ENCODE data around the gene LYPD6B. TPM values are rescaled to one million over a fixed set of nuclear protein-coding genes. Genes with fewer than 3 reads are reported as not detected.

Gene LYPD6B
- total RNA-seq, 1 donor from 2014 or later = 1.2 TPM

DNA sequence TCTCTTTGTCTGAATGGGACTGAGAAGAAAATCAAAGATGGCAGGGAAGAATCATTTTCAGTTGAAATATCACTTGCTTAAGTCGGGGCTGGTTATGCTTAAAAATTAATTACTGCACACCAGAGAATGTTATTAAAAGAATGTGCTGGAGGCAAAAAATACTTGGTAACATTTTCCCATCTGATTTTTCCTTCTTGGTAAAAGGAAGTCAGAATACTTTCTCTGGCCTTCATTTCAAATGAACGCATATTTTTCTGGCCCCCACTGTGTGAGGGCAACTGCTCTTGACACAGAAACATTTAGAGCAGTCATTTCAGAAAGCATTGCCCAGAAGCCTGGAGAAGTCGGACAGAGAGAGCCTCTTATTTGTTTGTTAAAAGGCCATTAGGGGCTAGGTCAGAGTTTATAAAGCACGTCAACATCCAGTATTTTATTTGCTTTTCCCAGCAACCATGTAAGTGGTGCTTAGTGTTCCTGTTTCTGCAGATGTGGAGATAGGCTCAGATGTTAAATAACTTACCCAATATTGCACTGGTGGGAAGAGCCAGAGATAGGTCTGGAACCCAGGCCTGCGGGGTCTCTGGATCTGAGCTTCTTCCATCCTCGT lies 32.9 kb upstream of the LYPD6B start:
- Mint-ChIP-seq H3K36me3 (ENCODE audit: low read depth) (peaks cover 6% of the 10 kb centered on the region), H3K4me3 (ENCODE audit: unreplicated experiment) (no peak overlapping the region), H3K9me3 (ENCODE audit: low read depth) (no peaks in the 10 kb centered on the region), H3K4me1 (ENCODE audit: low read depth) (peaks cover 23% of the 10 kb centered on the region), H3K27me3 (ENCODE audit: low read depth) (no peaks in the 10 kb centered on the region), H3K27ac (ENCODE audit: unreplicated experiment) (peak overlapping the region; percentile 53)
- DNase-seq (ENCODE audit: low spot score) = no peak
- TF ChIP-seq, protein P1, sequence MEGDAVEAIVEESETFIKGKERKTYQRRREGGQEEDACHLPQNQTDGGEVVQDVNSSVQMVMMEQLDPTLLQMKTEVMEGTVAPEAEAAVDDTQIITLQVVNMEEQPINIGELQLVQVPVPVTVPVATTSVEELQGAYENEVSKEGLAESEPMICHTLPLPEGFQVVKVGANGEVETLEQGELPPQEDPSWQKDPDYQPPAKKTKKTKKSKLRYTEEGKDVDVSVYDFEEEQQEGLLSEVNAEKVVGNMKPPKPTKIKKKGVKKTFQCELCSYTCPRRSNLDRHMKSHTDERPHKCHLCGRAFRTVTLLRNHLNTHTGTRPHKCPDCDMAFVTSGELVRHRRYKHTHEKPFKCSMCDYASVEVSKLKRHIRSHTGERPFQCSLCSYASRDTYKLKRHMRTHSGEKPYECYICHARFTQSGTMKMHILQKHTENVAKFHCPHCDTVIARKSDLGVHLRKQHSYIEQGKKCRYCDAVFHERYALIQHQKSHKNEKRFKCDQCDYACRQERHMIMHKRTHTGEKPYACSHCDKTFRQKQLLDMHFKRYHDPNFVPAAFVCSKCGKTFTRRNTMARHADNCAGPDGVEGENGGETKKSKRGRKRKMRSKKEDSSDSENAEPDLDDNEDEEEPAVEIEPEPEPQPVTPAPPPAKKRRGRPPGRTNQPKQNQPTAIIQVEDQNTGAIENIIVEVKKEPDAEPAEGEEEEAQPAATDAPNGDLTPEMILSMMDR (IDR thresholded peaks at IDR 0.05) = no peak

DNA sequence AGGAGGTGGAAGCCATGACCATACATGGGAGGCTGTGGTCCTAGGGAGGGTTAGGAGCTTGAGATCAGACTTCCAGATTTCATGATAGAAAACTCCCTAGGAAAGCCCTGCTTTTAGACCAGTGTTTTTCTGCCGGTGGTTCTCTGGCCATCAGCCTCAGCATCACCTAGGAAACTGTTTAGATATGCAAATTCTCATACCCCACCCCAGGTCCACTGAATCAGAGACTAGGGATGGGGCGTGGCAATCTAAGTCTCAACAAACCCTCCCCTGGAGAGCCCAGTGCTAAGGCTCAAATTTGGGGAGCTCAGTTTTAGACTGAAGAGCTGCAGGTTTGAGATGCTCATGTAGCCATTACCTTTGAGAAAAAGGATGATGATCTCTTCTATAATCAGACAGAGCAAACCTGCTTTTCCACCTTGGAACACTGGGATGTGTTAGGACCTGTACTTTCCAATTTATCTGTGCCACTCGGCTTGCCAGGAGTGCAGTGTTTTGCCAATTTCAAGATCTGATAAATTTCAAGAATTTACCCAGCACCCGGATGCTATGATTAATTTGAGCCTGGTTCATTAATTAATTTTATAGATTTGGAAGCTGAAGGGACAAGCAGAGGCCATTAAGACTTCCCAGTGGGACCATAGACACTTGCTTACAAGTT lies 31.5 kb upstream of the LYPD6B start:
- Mint-ChIP-seq H3K27ac (ENCODE audit: unreplicated experiment) (no peak overlapping the region), H3K36me3 (ENCODE audit: low read depth) (peaks cover 6% of the 10 kb centered on the region), H3K9me3 (ENCODE audit: low read depth) (no peaks in the 10 kb centered on the region), H3K4me1 (ENCODE audit: low read depth) (peaks cover 23% of the 10 kb centered on the region), H3K4me3 (ENCODE audit: unreplicated experiment) (no peak overlapping the region), H3K27me3 (ENCODE audit: low read depth) (no peaks in the 10 kb centered on the region)
- no peak for DNase-seq (ENCODE audit: low spot score)
- TF ChIP-seq, protein P1 (IDR thresholded peaks at IDR 0.05) = no peak

DNA sequence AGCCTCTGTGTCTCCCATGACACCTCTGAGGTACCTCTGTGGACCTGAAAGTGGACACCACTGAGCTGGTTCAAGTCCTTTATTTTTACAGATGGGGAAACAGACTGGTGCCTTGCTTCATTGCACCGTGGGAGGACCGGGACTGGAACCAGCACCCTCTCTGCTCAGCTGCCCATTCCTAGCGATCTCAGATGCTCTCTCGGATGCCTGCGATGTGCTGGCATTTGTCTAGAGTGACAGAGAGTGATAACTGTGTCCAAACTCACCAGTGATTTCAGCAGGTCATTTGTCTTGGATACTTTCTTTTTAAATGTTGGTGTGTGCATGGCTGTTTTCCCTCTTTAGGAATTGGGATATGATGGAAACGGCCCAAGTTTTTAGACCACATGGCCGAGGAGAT lies 30.1 kb upstream of the LYPD6B start:
- Mint-ChIP-seq H3K27ac (ENCODE audit: unreplicated experiment) (no peak overlapping the region), H3K9me3 (ENCODE audit: low read depth) (no peaks in the 10 kb centered on the region), H3K36me3 (ENCODE audit: low read depth) (no peaks in the 10 kb centered on the region), H3K4me1 (ENCODE audit: low read depth) (peaks cover 23% of the 10 kb centered on the region), H3K27me3 (ENCODE audit: low read depth) (no peaks in the 10 kb centered on the region), H3K4me3 (ENCODE audit: unreplicated experiment) (no peak overlapping the region)
- TF ChIP-seq, protein P1 (IDR thresholded peaks at IDR 0.05) = no peak
- no peak for DNase-seq (ENCODE audit: low spot score)

DNA sequence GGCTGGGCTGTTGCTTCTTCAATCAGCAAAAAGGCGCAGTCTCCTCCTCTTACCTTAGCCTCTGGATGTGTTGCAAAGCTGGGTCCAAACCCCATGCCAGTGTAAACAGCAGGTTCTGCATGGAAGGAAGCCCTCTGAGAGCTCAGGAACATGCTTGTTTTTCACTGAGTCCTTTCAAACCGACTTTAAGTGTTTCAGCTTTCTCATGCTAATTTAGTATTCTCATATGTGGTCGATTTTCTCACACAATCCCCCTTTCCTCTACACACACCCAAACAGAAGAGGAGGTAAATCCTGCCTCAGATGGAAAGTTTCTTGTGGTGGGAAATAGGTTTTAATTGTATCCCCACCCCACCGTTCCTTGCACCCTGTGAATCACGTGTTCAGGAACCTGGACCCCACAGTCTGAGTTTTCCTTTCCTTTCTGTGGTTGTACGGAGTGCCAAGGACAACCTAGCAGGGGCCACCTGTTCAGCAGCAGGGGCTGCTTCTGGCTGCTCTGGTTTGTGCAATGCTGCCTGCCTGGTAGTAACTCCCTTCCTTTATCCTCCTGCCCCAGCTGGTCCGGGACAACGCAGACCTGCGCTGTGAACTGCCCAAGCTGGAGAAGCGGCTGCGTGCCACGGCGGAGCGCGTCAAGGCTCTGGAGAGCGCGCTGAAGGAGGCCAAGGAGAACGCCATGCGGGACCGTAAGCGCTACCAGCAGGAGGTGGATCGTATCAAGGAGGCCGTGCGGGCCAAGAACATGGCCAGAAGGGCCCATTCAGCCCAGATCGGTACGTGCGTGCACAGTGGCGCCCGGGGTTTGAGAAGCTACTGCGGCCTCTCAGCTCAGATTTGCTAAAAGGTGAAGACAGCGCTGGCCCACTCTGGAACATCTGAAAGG lies 28.7 kb upstream of the LYPD6B start:
- Mint-ChIP-seq H3K9me3 (ENCODE audit: low read depth) (no peaks in the 10 kb centered on the region), H3K36me3 (ENCODE audit: low read depth) (no peaks in the 10 kb centered on the region), H3K4me1 (ENCODE audit: low read depth) (peaks cover 17% of the 10 kb centered on the region), H3K27me3 (ENCODE audit: low read depth) (no peaks in the 10 kb centered on the region), H3K27ac (ENCODE audit: unreplicated experiment) (no peak overlapping the region), H3K4me3 (ENCODE audit: unreplicated experiment) (no peak overlapping the region)
- DNase-seq (ENCODE audit: low spot score) = no peak
- TF ChIP-seq, protein P1 (IDR thresholded peaks at IDR 0.05) = no peak

DNA sequence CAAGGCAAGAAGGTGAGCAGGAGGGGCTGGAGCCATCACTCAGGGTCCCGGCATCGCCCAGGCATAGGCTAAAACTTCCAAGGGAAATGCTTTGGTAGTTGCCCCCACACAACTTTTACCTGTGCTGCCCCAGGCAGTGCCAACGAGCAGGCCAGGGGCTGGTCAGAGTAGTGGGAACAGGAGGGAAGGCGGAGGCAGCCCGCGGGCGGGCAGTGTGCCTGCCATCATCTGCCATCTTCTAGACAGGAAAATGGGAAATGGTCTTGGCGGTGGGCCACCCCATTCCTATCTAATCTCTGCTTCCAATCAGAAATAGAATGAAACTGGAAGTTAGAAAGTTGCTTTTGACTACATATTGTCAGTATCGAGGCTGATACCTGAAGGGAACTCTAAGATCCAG lies 26.0 kb upstream of the LYPD6B start:
- Mint-ChIP-seq H3K36me3 (ENCODE audit: low read depth) (no peaks in the 10 kb centered on the region), H3K4me1 (ENCODE audit: low read depth) (peaks cover 4% of the 10 kb centered on the region), H3K27me3 (ENCODE audit: low read depth) (no peaks in the 10 kb centered on the region), H3K4me3 (ENCODE audit: unreplicated experiment) (no peak overlapping the region), H3K27ac (ENCODE audit: unreplicated experiment) (no peak overlapping the region), H3K9me3 (ENCODE audit: low read depth) (no peaks in the 10 kb centered on the region)
- TF ChIP-seq, protein P1 (IDR thresholded peaks at IDR 0.05) = no peak
- no peak for DNase-seq (ENCODE audit: low spot score)
